HepG2 (cell line): Measurements from ENCODE around the gene CRKL. TPM values are rescaled to one million over a fixed set of nuclear protein-coding genes. Genes with fewer than 3 reads are reported as not detected.
A peak's percentile ranks its signal among the peaks of the same experiment; 100 is the strongest.

Source experiments
- ATAC-seq: fragments of 200-7000 bp; cut with Tn5 transposase; 3 replicates; pipeline ENCODE4 v1.9.1; 2020; ENCODE audit warnings: mild to moderate bottlenecking, moderate library complexity
- BruUV-seq: library from RNA; stranded (reverse); fragments of 400-500 nt; replicated peaks from 2 replicates; lab custom pipeline; 2021; lab: Mats Ljungman, UMichigan
- CTCF ChIA-PET: fragments of 300-600 bp; formaldehyde crosslinking; extraction: SDS; loops from one replicate; lab custom pipeline; 2021; ENCODE audit warnings: low total read pairs, inconsistent platforms, low intra/inter-chr PET ratio; lab: Yijun Ruan, JAX
- POLR2A ChIA-PET: fragments of 350-600 bp; sonication (Branson Sonifier 250); formaldehyde crosslinking; loops from one replicate; lab custom pipeline; 2020; ENCODE audit warnings: antibody characterized with exemption, inconsistent platforms; lab: Yijun Ruan, JAX
- DNase-seq: peaks from one replicate; pipeline ENCODE4 v3.0.0-alpha.2; 2015; ENCODE audit warnings: low spot score
- FAIRE-seq: peaks from 3 replicates; lab custom pipeline; 2011; peaks lifted over from hg19 to GRCh38; lab: Jason Lieb, UNC
- H2AFZ ChIP-seq: one replicate; pipeline ENCODE4 v1.6.1; 2011; ENCODE audit warnings: low read length, inconsistent platforms
- H3K27ac ChIP-seq: fragments of 300-600 bp; 3 replicates; pipeline ENCODE4 v1.8.0; 2011; ENCODE audit warnings: mixed run types, mild to moderate bottlenecking, mixed read lengths, low read length, inconsistent platforms; ENCODE audit not compliant: insufficient read depth; ENCODE audit errors: extremely low read length
- H3K27me3 ChIP-seq, 2 experiments: fragments of 200-600 bp in 1 of 2; 2 replicates in 1 of 2; 3 replicates in 1 of 2; pipeline versions ENCODE4 v1.6.0 to v1.8.0; 2011; ENCODE audit warnings: low read length in 2 of 2, mild to moderate bottlenecking in 2 of 2, moderate library complexity in 2 of 2, inconsistent platforms in 1 of 2; ENCODE audit not compliant: insufficient read depth in 2 of 2, control insufficient read depth in 1 of 2
- H3K36me3 ChIP-seq, 2 experiments: fragments of 200-600 bp in 1 of 2; replicated peaks in 1 of 2; 2 replicates in 1 of 2; 3 replicates in 1 of 2; pipeline versions ENCODE4 v1.5.1 to v1.8.0; 2011; ENCODE audit warnings: low read length in 2 of 2, inconsistent platforms in 1 of 2; ENCODE audit not compliant: insufficient read depth in 2 of 2, control insufficient read depth in 1 of 2
- H3K4me1 ChIP-seq: 2 replicates; pipeline ENCODE4 v1.5.1; 2012; ENCODE audit warnings: low read length, inconsistent platforms; ENCODE audit not compliant: insufficient read depth
- H3K4me2 ChIP-seq: 2 replicates; pipeline ENCODE4 v1.6.0; 2011; ENCODE audit warnings: low read depth, low read length, inconsistent platforms
- H3K4me3 ChIP-seq, 3 experiments: fragments of 200-600 bp in 1 of 3; sonication (generic), shearing (Covaris generic) in 1 of 3; replicated peaks in 1 of 3; 2 replicates each; pipeline ENCODE4 v1.5.1; 2011 to 2016; ENCODE audit warnings: low read length in 3 of 3, inconsistent platforms in 2 of 3, low read depth in 2 of 3, mild to moderate bottlenecking in 2 of 3, control low read depth in 1 of 3, mixed read lengths in 1 of 3; ENCODE audit not compliant: insufficient read depth in 1 of 3
- H3K79me2 ChIP-seq: one replicate; pipeline ENCODE4 v1.6.1; 2011; ENCODE audit warnings: low read length, inconsistent platforms; ENCODE audit not compliant: insufficient read depth
- H3K9ac ChIP-seq: 2 replicates; pipeline ENCODE4 v1.6.0; 2011; ENCODE audit warnings: mild to moderate bottlenecking, low read depth, low read length, inconsistent platforms; ENCODE audit not compliant: insufficient read depth
- H3K9me3 ChIP-seq: 2 replicates; pipeline ENCODE4 v1.5.1; 2012; ENCODE audit warnings: mild to moderate bottlenecking, low read length
- H4K20me1 ChIP-seq: 2 replicates; pipeline ENCODE4 v1.6.0; 2011; ENCODE audit warnings: inconsistent platforms, mild to moderate bottlenecking, low read length, moderate library complexity; ENCODE audit not compliant: insufficient read depth
- AGO1 ChIP-seq: fragments of 200-400 bp; formaldehyde crosslinking; IDR thresholded peaks from 2 replicates; pipeline ENCODE4 v1.6.1; 2017; ENCODE audit warnings: mild to moderate bottlenecking, low read depth, low read length, moderate library complexity; ENCODE audit not compliant: poor library complexity, severe bottlenecking
- AGO2 ChIP-seq: fragments of 200-400 bp; formaldehyde crosslinking; optimal IDR thresholded peaks from 2 replicates; pipeline ENCODE3; 2017; ENCODE audit warnings: mild to moderate bottlenecking, low read depth, low read length, moderate library complexity
- NFATC3 ChIP-seq: sonication (generic); formaldehyde crosslinking; IDR thresholded peaks from 2 replicates; pipeline ENCODE4 v1.5.1; 2020; ENCODE audit warnings: mild to moderate bottlenecking, missing genetic modification reagents
- POLR2A ChIP-seq, 2 experiments: IDR thresholded peaks; 2 replicates each; pipeline ENCODE4 v1.6.1; 2011; ENCODE audit warnings: low read depth in 2 of 2, low read length in 2 of 2, mild to moderate bottlenecking in 1 of 2, moderate library complexity in 1 of 2; ENCODE audit not compliant: insufficient read depth in 1 of 2
- POLR2AphosphoS5 ChIP-seq: IDR thresholded peaks from 2 replicates; pipeline ENCODE4 v1.6.1; 2012; ENCODE audit warnings: low read depth, low read length
- POLR2G ChIP-seq: fragments of 200-400 bp; formaldehyde crosslinking; IDR thresholded peaks from 2 replicates; pipeline ENCODE4 v1.6.1; 2018; ENCODE audit warnings: mild to moderate bottlenecking, low read depth, low read length, moderate library complexity
- RBM22 ChIP-seq: fragments of 200-400 bp; formaldehyde crosslinking; optimal IDR thresholded peaks from 2 replicates; pipeline ENCODE3; 2017; ENCODE audit warnings: mild to moderate bottlenecking, low read length, moderate library complexity
- RNF2 ChIP-seq: fragments of 450-650 bp; conservative IDR thresholded peaks from 2 replicates; pipeline ENCODE4 v1.6.1; 2016; ENCODE audit warnings: low read depth
- ZC3H13 ChIP-seq: sonication (generic); formaldehyde crosslinking; IDR thresholded peaks from 2 replicates; pipeline ENCODE4 v1.8.1; 2023; ENCODE audit warnings: mild to moderate bottlenecking, missing genetic modification reagents, moderate library complexity
- ZNF430 ChIP-seq: sonication (generic); formaldehyde crosslinking; IDR thresholded peaks from 2 replicates; pipeline ENCODE4 v1.9.0; 2021; ENCODE audit warnings: mild to moderate bottlenecking, missing genetic modification reagents
- WGBS: methylation state at CpG from one replicate; pipeline ENCODE4 v1.1.6; 2017; ENCODE audit warnings: low lambda C conversion rate; 5-methylcytosine and 5-hydroxymethylcytosine counted together
- in situ Hi-C: cut with HindIII; loops from 2 replicates; pipeline ENCODE4 v1.10.0; 2017; ENCODE audit warnings: low pct_unique_long_range_greater_than_20kb; ENCODE audit not compliant: extremely low pct_ligation_motif_present
- intact Hi-C: fragments of 100-400 bp; cut with micrococcal nuclease; formaldehyde crosslinking; loops from one replicate; pipeline ENCODE4 v1.10.0; 2022; ENCODE audit not compliant: unreplicated experiment
- polyA plus RNA-seq, 8 experiments: library from polyadenylated mRNA; depleted of rRNA in 3 of 8; stranded (reverse) in 7 of 8; unstranded in 1 of 8; fragments of >200 nt; fragmentation: Illumina TruSeq in 4 of 8; extraction: Trizol in 4 of 8; gene quantifications; 2 replicates each; pipeline versions ENCODE4 v1.2.1 to v1.2.3, GENCODE V29; 2011 to 2016; ENCODE audit warnings: low read depth in 4 of 8, missing spikeins in 1 of 8, mixed read lengths in 1 of 8; ENCODE audit not compliant: insufficient read depth in 1 of 8
- total RNA-seq, 5 experiments: library from RNA; depleted of rRNA; stranded (reverse); fragments of >200 nt; fragmentation: Illumina TruSeq; extraction: Trizol; gene quantifications; 2 replicates each; pipeline ENCODE4 v1.2.3, GENCODE V29; 2016; ENCODE audit warnings: low read depth in 1 of 5

Gene CRKL
- total and polyA plus RNA-seq, 2 of the 13 experiments (the other 11 are each of a cell fraction or from before 2014, with no cell fraction given): 37.4 to 60.6 TPM

GRCh38 chr22:20997536-20998257 lies 80.5 kb downstream of the CRKL start:
- Histone ChIP-seq H3K9ac (no peak overlapping the region), H3K9me3 (no peaks in the 10 kb centered on the region), H4K20me1 (no peaks in the 10 kb centered on the region), H3K4me3 (no peak overlapping the region), H3K4me2 (no peak overlapping the region), H3K36me3 (peaks cover 8 to 36% of the 10 kb centered on the region in 2 experiments), H3K4me1 (peaks cover 15% of the 10 kb centered on the region), H3K27me3 (no peaks in the 10 kb centered on the region), H3K27ac (no peak overlapping the region), H3K79me2 (peaks cover 14% of the 10 kb centered on the region), H2AFZ (no peak overlapping the region)
- intact Hi-C loops (no loop called here), in situ Hi-C loops (no loop called here)
- ATAC-seq (no peak), DNase-seq (no peak), FAIRE-seq (no peak)
- no peak for TF ChIP-seq NFATC3 (CRISPR knock-in tag)
- peak in 1 of 2 experiments; percentile 26; a peak in 3 of 4 replicates for TF ChIP-seq POLR2A (IDR thresholded peaks at IDR 0.05; ENCODE audit: insufficient read depth in 1 of 2, low read depth in 2 of 2, low read length in 2 of 2)
- TF ChIP-seq AGO2: peak; percentile 52
- POLR2A ChIA-PET: interaction anchor here (0.5 to 3.3 kb wide), 5 partner anchors 16 to 165 kb away, joined by 3 to 20 read pairs (median 3); partner anchors contain the start of genes LZTR1 and P2RX6
- BruUV-seq: no TSS peak
- WGBS: 96% methylated on average over 3 of the region's 13 CpGs
- CTCF ChIA-PET: no interaction called here

GRCh38 chr22:20998411-20999336 lies 81.5 kb downstream of the CRKL start:
- WGBS: 71% methylated on average over 5 of the region's 7 CpGs
- TF ChIP-seq RNF2 (no peak), ZNF430 (CRISPR knock-in tag) (no peak), ZC3H13 (CRISPR knock-in tag) (peak; percentile 36; the same call in 1 of the 2 replicates), AGO1 (peak; percentile 51), POLR2AphosphoS5 (peak; percentile 53), RBM22 (peak; percentile 88), POLR2A (IDR thresholded peaks at IDR 0.05; ENCODE audit: insufficient read depth in 1 of 2, low read depth in 2 of 2, low read length in 2 of 2) (peak; percentile 5 to 64; a peak in 3 of 4 replicates), POLR2G (peak; percentile 28)
- Histone ChIP-seq H4K20me1 (no peaks in the 10 kb centered on the region), H3K27ac (no peak overlapping the region), H3K4me1 (peaks cover 24% of the 10 kb centered on the region), H3K36me3 (peaks cover 8 to 35% of the 10 kb centered on the region in 2 experiments), H2AFZ (no peak overlapping the region), H3K27me3 (no peaks in the 10 kb centered on the region), H3K9ac (no peak overlapping the region), H3K79me2 (peaks cover 18% of the 10 kb centered on the region), H3K4me2 (no peak overlapping the region), H3K4me3 (no peak overlapping the region), H3K9me3 (no peaks in the 10 kb centered on the region)
- ATAC-seq (no peak), FAIRE-seq (no peak), DNase-seq (no peak)
- in situ Hi-C loops: no loop called here
- POLR2A ChIA-PET: interaction anchor here (1.0 to 3.3 kb wide), 6 partner anchors 16 to 48 kb away, joined by 3 to 20 read pairs (median 3); partner anchors contain the start of genes LZTR1 and P2RX6
- CTCF ChIA-PET: no interaction called here
- intact Hi-C loops: no loop called here
- no TSS peak for BruUV-seq
